Astrocyte (in vitro differentiated cells and primary cell): ENCODE measurements around the gene STK40. TPM values are rescaled to one million over a fixed set of nuclear protein-coding genes. Genes with fewer than 3 reads are reported as not detected.

ENCODE experiments used
- DNase-seq: peaks from one replicate; pipeline ENCODE4 v3.0.0-alpha.2; 2010; ENCODE audit warnings: low read depth
- FAIRE-seq: peaks from 2 replicates; lab custom pipeline; 2011; peaks lifted over from hg19 to GRCh38; lab: Jason Lieb, UNC
- H2AFZ ChIP-seq: 2 replicates; pipeline ENCODE4 v1.6.0; 2012; ENCODE audit warnings: low read depth, low read length, inconsistent platforms
- H3K27ac ChIP-seq: 2 replicates; pipeline ENCODE4 v1.5.1; 2011; ENCODE audit warnings: low read depth, low read length, inconsistent platforms
- H3K27me3 ChIP-seq: 2 replicates; pipeline ENCODE4 v1.6.0; 2011; ENCODE audit warnings: low read length, inconsistent platforms; ENCODE audit not compliant: insufficient read depth
- H3K36me3 ChIP-seq: 2 replicates; pipeline ENCODE4 v1.5.1; 2011; ENCODE audit warnings: low read length, inconsistent platforms; ENCODE audit not compliant: insufficient read depth
- H3K4me1 ChIP-seq: 2 replicates; pipeline ENCODE4 v1.5.1; 2011; ENCODE audit warnings: low read length, inconsistent platforms; ENCODE audit not compliant: insufficient read depth
- H3K4me2 ChIP-seq: 2 replicates; pipeline ENCODE4 v1.6.0; 2012; ENCODE audit warnings: low read length, inconsistent platforms
- H3K4me3 ChIP-seq: 2 replicates; pipeline ENCODE4 v1.5.1; 2011; ENCODE audit warnings: low read depth, mild to moderate bottlenecking, low read length, inconsistent platforms; ENCODE audit not compliant: insufficient read depth
- H3K79me2 ChIP-seq: 2 replicates; pipeline ENCODE4 v1.6.0; 2012; ENCODE audit warnings: mild to moderate bottlenecking, low read length, inconsistent platforms; ENCODE audit not compliant: insufficient read depth
- H3K9ac ChIP-seq: 2 replicates; pipeline ENCODE4 v1.6.0; 2012; ENCODE audit warnings: mild to moderate bottlenecking, low read length, inconsistent platforms
- H3K9me3 ChIP-seq: 2 replicates; pipeline ENCODE4 v1.5.1; 2012; ENCODE audit warnings: low read depth, mild to moderate bottlenecking, low read length, inconsistent platforms; ENCODE audit not compliant: insufficient read depth
- H4K20me1 ChIP-seq: 2 replicates; pipeline ENCODE4 v1.6.0; 2012; ENCODE audit warnings: low read length, inconsistent platforms; ENCODE audit not compliant: insufficient read depth
- H3K27ac Mint-ChIP-seq: one replicate; pipeline ENCODE4 v1.8.0; 2021; ENCODE audit warnings: mild to moderate bottlenecking, mixed read lengths; ENCODE audit not compliant: unreplicated experiment
- H3K27me3 Mint-ChIP-seq: one replicate; pipeline ENCODE4 v1.8.0; 2021; ENCODE audit warnings: low read depth, mixed read lengths; ENCODE audit not compliant: unreplicated experiment
- H3K36me3 Mint-ChIP-seq: one replicate; pipeline ENCODE4 v1.8.0; 2021; ENCODE audit warnings: low read depth, mixed read lengths; ENCODE audit not compliant: unreplicated experiment
- H3K4me1 Mint-ChIP-seq: one replicate; pipeline ENCODE4 v1.8.0; 2021; ENCODE audit warnings: low read depth, mixed read lengths; ENCODE audit not compliant: unreplicated experiment
- H3K4me3 Mint-ChIP-seq: one replicate; pipeline ENCODE4 v1.8.0; 2021; ENCODE audit warnings: mild to moderate bottlenecking, moderate library complexity, mixed read lengths; ENCODE audit not compliant: unreplicated experiment
- H3K9me3 Mint-ChIP-seq: one replicate; pipeline ENCODE4 v1.8.0; 2021; ENCODE audit warnings: mild to moderate bottlenecking, mixed read lengths; ENCODE audit not compliant: unreplicated experiment
- CTCF ChIP-seq: IDR thresholded peaks from 2 replicates; pipeline ENCODE4 v1.5.1; 2011; ENCODE audit warnings: low read depth, mild to moderate bottlenecking, inconsistent platforms, low read length, moderate library complexity; ENCODE audit not compliant: insufficient read depth
- EZH2 ChIP-seq: IDR thresholded peaks from 2 replicates; pipeline ENCODE4 v1.6.1; 2012; ENCODE audit warnings: mild to moderate bottlenecking, low read length, inconsistent platforms; ENCODE audit not compliant: insufficient read depth
- total RNA-seq: library from RNA; stranded (reverse); gene quantifications from 2 replicates; pipeline ENCODE4 v1.2.1, GENCODE V29; 2021

STK40 gene
- total RNA-seq, 1 donor from 2014 or later = 71.1 TPM

GRCh38 chr1:36321119-36321951 lies 64.4 kb downstream of the STK40 start:
- Histone ChIP-seq H3K4me1 (peaks cover 31% of the 10 kb centered on the region), H2AFZ (peak overlapping the region; percentile 41), H3K79me2 (peaks cover 23% of the 10 kb centered on the region), H3K27me3 (no peaks in the 10 kb centered on the region), H4K20me1 (peaks cover 9% of the 10 kb centered on the region), H3K27ac (peak overlapping the region; percentile 81), H3K4me3 (peak overlapping the region; percentile 73), H3K36me3 (no peaks in the 10 kb centered on the region), H3K4me2 (peak overlapping the region; percentile 95), H3K9ac (peak overlapping the region; percentile 87), H3K9me3 (no peaks in the 10 kb centered on the region)
- peak; percentile 52 for DNase-seq
- Mint-ChIP-seq H3K4me1 (peaks cover 14% of the 10 kb centered on the region), H3K36me3 (peaks cover 10% of the 10 kb centered on the region), H3K9me3 (no peaks in the 10 kb centered on the region), H3K27ac (no peak overlapping the region), H3K27me3 (no peaks in the 10 kb centered on the region), H3K4me3 (peak overlapping the region; percentile 82)
- FAIRE-seq = no peak
- TF ChIP-seq CTCF (no peak), EZH2 (no peak)

GRCh38 chr1:36320767-36321118 lies 65.0 kb downstream of the STK40 start:
- peak overlapping the region; percentile 17 for H3K4me3 Mint-ChIP-seq
- TF ChIP-seq EZH2 (no peak), CTCF (no peak)
- H3K27me3 ChIP-seq = no peaks in the 10 kb centered on the region
- peaks cover 11% of the 10 kb centered on the region for H3K4me1 Mint-ChIP-seq
- peaks cover 9% of the 10 kb centered on the region for H4K20me1 ChIP-seq
- H2AFZ ChIP-seq = no peak overlapping the region
- peak overlapping the region; percentile 87 for H3K9ac ChIP-seq
- H3K9me3 ChIP-seq = no peaks in the 10 kb centered on the region
- peaks cover 23% of the 10 kb centered on the region for H3K79me2 ChIP-seq
- peaks cover 12% of the 10 kb centered on the region for H3K36me3 Mint-ChIP-seq
- peaks cover 31% of the 10 kb centered on the region for H3K4me1 ChIP-seq
- H3K9me3 Mint-ChIP-seq = peaks cover 2% of the 10 kb centered on the region
- H3K4me2 ChIP-seq = peak overlapping the region; percentile 95
- no peak for FAIRE-seq
- no peak for DNase-seq
- no peaks in the 10 kb centered on the region for H3K27me3 Mint-ChIP-seq
- H3K36me3 ChIP-seq = no peaks in the 10 kb centered on the region
- peak overlapping the region; percentile 4 for H3K27ac Mint-ChIP-seq
- H3K4me3 ChIP-seq = peak overlapping the region; percentile 1
- H3K27ac ChIP-seq = peak overlapping the region; percentile 56

GRCh38 chr1:36320291-36320761 lies 65.4 kb downstream of the STK40 start:
- no peak for FAIRE-seq
- H3K27ac Mint-ChIP-seq = peak overlapping the region; percentile 4
- TF ChIP-seq EZH2 = no peak
- TF ChIP-seq CTCF = no peak
- Histone ChIP-seq H3K4me1 (peaks cover 31% of the 10 kb centered on the region), H3K4me2 (peak overlapping the region; percentile 95), H2AFZ (no peak overlapping the region), H3K9ac (peak overlapping the region; percentile 87), H4K20me1 (peaks cover 9% of the 10 kb centered on the region), H3K27ac (peak overlapping the region; percentile 56), H3K36me3 (no peaks in the 10 kb centered on the region), H3K27me3 (no peaks in the 10 kb centered on the region), H3K9me3 (no peaks in the 10 kb centered on the region), H3K79me2 (peaks cover 23% of the 10 kb centered on the region), H3K4me3 (peak overlapping the region; percentile 1)
- no peaks in the 10 kb centered on the region for H3K27me3 Mint-ChIP-seq
- peaks cover 14% of the 10 kb centered on the region for H3K36me3 Mint-ChIP-seq
- peaks cover 9% of the 10 kb centered on the region for H3K4me1 Mint-ChIP-seq
- no peak for DNase-seq
- H3K9me3 Mint-ChIP-seq = peaks cover 4% of the 10 kb centered on the region
- H3K4me3 Mint-ChIP-seq = peak overlapping the region; percentile 17
